ENCODE measurements around the gene MYH14.

The MYH14 gene

DNA sequence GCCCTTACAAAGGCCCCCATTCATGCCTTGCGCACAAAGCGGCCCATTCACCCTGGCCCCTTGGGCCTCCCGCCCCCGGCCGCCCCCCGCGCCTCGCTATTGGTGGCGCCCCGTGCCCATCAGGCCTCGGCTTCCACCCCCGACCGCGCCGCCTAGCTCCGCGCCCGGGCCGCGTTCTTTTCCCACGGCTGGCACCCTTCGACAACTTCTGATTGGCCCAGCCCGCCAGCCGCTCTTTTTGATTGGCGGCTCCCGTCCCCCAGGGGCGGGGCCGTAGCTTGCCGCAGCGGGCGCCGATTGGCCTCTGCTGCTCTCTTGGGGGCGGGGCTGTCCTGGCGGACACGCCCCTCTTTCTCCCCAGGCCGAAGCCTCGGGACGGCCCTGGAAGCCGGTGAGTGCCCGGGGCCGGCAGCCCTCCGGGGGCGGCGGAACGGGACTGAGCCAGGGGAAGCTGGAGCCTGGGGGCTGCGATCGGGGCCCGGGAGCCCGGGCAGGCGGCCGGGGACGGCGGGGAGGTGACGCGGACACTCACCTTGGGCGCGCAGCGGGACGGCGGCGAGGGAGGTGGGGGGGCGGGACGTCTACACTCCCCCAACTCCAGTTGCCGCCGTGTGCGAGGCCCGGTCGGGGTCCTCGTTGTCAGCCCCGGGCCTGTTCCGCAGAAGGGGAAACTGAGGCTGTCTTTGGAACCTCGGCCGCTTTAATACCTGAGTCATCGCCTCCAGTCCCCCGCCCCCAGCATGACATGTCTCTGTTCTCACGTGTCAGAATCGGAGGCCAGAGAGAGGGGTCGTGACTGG is at the start of gene MYH14:
Gene MYH14 (plus strand): TSS at position 342 of the 800 bp plus-strand sequence. CDS start 6,744 bp downstream, outside the sequence.
- TF ChIP-seq, protein P1, sequence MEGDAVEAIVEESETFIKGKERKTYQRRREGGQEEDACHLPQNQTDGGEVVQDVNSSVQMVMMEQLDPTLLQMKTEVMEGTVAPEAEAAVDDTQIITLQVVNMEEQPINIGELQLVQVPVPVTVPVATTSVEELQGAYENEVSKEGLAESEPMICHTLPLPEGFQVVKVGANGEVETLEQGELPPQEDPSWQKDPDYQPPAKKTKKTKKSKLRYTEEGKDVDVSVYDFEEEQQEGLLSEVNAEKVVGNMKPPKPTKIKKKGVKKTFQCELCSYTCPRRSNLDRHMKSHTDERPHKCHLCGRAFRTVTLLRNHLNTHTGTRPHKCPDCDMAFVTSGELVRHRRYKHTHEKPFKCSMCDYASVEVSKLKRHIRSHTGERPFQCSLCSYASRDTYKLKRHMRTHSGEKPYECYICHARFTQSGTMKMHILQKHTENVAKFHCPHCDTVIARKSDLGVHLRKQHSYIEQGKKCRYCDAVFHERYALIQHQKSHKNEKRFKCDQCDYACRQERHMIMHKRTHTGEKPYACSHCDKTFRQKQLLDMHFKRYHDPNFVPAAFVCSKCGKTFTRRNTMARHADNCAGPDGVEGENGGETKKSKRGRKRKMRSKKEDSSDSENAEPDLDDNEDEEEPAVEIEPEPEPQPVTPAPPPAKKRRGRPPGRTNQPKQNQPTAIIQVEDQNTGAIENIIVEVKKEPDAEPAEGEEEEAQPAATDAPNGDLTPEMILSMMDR (IDR thresholded peaks at IDR 0.05; ENCODE audit: insufficient read depth, low read length, missing control alignments) = no peak
- no peak within 1 kb of the TSS; the same call in none of the 2 replicates for H3K4me3 ChIP-seq (ENCODE audit: low read depth, low read length)
- ChIA-PET CTCF (no interaction called here), POLR2A (no interaction called here)
- no peak for DNase-seq (ENCODE audit: low read depth, low spot score)

DNA sequence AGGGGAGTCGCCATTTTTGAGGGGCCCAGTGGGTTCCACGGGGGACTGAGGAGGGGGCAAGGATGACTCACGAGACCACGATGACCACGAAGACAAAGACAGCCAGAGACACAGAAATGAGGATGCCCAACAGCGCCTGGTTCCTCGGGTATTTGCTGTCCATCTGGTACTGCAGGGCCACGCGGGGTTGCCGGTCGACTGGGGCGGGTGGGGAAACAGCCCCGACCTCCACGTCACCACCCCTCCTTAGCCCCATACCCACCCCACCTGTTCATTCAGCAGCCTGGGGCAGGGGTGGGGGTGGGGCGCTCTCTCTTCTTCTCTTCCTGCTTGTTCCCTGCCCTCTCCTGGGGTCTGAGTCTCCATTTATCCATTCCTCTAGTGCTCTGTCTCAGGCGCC is 48.9 kb upstream of the MYH14 start:
- ChIA-PET CTCF (no interaction called here), POLR2A (no interaction called here)
- H3K4me3 ChIP-seq (ENCODE audit: low read depth, low read length) = no peak overlapping the region
- DNase-seq (ENCODE audit: low read depth, low spot score) = no peak
- TF ChIP-seq, protein P1 (IDR thresholded peaks at IDR 0.05; ENCODE audit: insufficient read depth, low read length, missing control alignments) = no peak

- no peak overlapping the region for H3K4me3 ChIP-seq (ENCODE audit: low read depth, low read length)
- DNase-seq (ENCODE audit: low read depth, low spot score) = no peak
- ChIA-PET CTCF (interaction anchor here (1.0 kb wide), 1 partner anchor 8 kb away, joined by 4 read pairs; no protein-coding TSS in a partner anchor), POLR2A (no interaction called here)
- TF ChIP-seq, protein P1 (IDR thresholded peaks at IDR 0.05; ENCODE audit: insufficient read depth, low read length, missing control alignments) = no peak
These were observed 47.8 kb upstream of the MYH14 start for GRCh38 chr19:50155520-50156109.

GRCh38 chr19:50158577-50158976 is 44.8 kb upstream of the MYH14 start:
- POLR2A ChIA-PET = no interaction called here
- H3K4me3 ChIP-seq (ENCODE audit: low read depth, low read length) = no peak overlapping the region
- CTCF ChIA-PET = no interaction called here
- TF ChIP-seq, protein P1 (IDR thresholded peaks at IDR 0.05; ENCODE audit: insufficient read depth, low read length, missing control alignments) = no peak
- DNase-seq (ENCODE audit: low read depth, low spot score) = no peak

DNA sequence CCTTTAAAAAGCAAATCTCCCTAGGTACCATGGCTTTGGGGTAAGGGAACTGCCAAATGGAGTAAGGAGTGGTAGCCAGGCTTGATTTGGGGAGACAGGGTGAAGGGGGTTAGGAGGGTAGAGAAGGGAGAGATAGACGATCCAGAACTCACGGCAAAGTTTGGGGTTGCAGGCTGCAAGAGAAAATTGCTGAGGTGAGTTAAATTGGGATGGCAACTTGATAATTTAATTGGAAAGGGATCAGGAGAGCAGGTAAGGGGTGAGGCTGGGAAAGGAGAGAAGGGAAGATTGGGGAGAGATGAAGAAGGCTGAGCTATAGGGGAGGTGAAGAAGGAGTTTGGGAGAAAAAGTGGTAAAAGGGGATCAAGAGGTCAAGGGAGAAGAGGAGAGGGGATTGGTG is 44.3 kb upstream of the MYH14 start:
- POLR2A ChIA-PET = no interaction called here
- H3K4me3 ChIP-seq (ENCODE audit: low read depth, low read length) = no peak overlapping the region
- TF ChIP-seq, protein P1 (IDR thresholded peaks at IDR 0.05; ENCODE audit: insufficient read depth, low read length, missing control alignments) = no peak
- DNase-seq (ENCODE audit: low read depth, low spot score) = no peak
- CTCF ChIA-PET = no interaction called here

DNA sequence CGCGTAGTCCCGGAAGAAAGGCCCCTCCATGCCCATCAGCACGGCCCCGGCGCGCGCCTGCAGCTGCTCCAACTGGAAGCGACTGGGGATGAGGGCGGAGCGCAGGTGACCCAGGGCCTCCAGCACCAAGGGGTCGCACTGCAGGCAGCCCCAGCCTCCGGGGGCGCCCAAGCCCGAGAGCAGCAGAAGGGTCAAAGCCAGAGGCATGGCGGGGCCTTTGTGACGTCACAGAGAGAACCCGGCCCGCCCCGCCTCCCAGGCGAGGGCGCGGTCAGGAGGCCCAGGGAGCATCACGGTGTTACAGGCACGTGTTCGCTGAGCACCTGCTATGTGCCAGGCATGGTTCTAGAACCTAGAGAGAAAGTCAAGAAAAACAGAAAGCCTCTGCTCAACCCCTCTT is 40.4 kb upstream of the MYH14 start, which contains the start of gene IZUMO2:
Gene IZUMO2 (minus strand): TSS at position 294 of the 400 bp plus-strand sequence. CDS start 87 bp downstream, at position 207.
- ChIA-PET POLR2A (no interaction called here), CTCF (no interaction called here)
- no peak within 1 kb of the TSS for H3K4me3 ChIP-seq (ENCODE audit: low read depth, low read length)
- no peak for DNase-seq (ENCODE audit: low read depth, low spot score)
- TF ChIP-seq, protein P1 (IDR thresholded peaks at IDR 0.05; ENCODE audit: insufficient read depth, low read length, missing control alignments) = no peak

Measured in AG04449 (cell line).